IMR-90 (cell line): ENCODE measurements around the gene TK2. TPM values are rescaled to one million over a fixed set of nuclear protein-coding genes. Genes with fewer than 3 reads are reported as not detected.

Experiments used
- ATAC-seq: fragments of 200-7000 bp; cut with Tn5 transposase; 2 replicates; pipeline ENCODE4 v1.9.1; 2020; ENCODE audit warnings: low read depth, mild to moderate bottlenecking, moderate library complexity
- BruUV-seq: library from RNA; stranded (reverse); fragments of 400-500 nt; replicated peaks from 2 replicates; lab custom pipeline; 2021; lab: Mats Ljungman, UMichigan
- CTCF ChIA-PET: fragments of 300-600 bp; formaldehyde crosslinking; extraction: SDS; loops from one replicate; lab custom pipeline; 2021; ENCODE audit warnings: antibody characterized with exemption; lab: Yijun Ruan, JAX
- POLR2A ChIA-PET: fragments of 300-600 bp; sonication (Branson Sonifier 250); formaldehyde crosslinking; loops from one replicate; lab custom pipeline; 2022; ENCODE audit warnings: antibody characterized with exemption; ENCODE audit not compliant: unreplicated experiment; lab: Charles Lee
- DNase-seq: peaks from one replicate; pipeline ENCODE4 v3.0.0; 2013
- H2AFZ ChIP-seq: replicated peaks from 2 replicates; pipeline ENCODE3; 2013; ENCODE audit warnings: low read length, mild to moderate bottlenecking; ENCODE audit not compliant: poor library complexity
- H2AK5ac ChIP-seq: 2 replicates; pipeline ENCODE4 v1.6.1; 2013; ENCODE audit warnings: low read depth, low read length, inconsistent platforms
- H2AK9ac ChIP-seq: replicated peaks from 2 replicates; pipeline ENCODE3; 2013; ENCODE audit warnings: mild to moderate bottlenecking, low read depth, low read length, moderate library complexity; ENCODE audit not compliant: poor library complexity
- H2BK120ac ChIP-seq: 2 replicates; pipeline ENCODE4 v1.6.1; 2013; ENCODE audit warnings: low read depth, low read length, inconsistent platforms
- H2BK15ac ChIP-seq: 3 replicates; pipeline ENCODE4 v1.6.1; 2013; ENCODE audit warnings: low read depth, low read length, inconsistent platforms
- H2BK20ac ChIP-seq: 2 replicates; pipeline ENCODE4 v1.6.1; 2013; ENCODE audit warnings: low read depth, mild to moderate bottlenecking, inconsistent platforms, low read length, moderate library complexity
- H2BK5ac ChIP-seq: 2 replicates; pipeline ENCODE4 v1.6.1; 2013; ENCODE audit warnings: mild to moderate bottlenecking, low read depth, low read length, inconsistent platforms; ENCODE audit not compliant: poor library complexity, severe bottlenecking
- H3K14ac ChIP-seq: replicated peaks from 2 replicates; pipeline ENCODE4 v1.6.1; 2013; ENCODE audit warnings: low read depth, low read length, inconsistent platforms
- H3K18ac ChIP-seq: 2 replicates; pipeline ENCODE4 v1.6.1; 2013; ENCODE audit warnings: low read depth, low read length, control low read depth
- H3K23ac ChIP-seq: 2 replicates; pipeline ENCODE4 v1.6.1; 2013; ENCODE audit warnings: low read depth, low read length, inconsistent platforms
- H3K27ac ChIP-seq: 2 replicates; pipeline ENCODE4 v1.5.1; 2013; ENCODE audit warnings: mild to moderate bottlenecking, control low read depth, low read length; ENCODE audit not compliant: insufficient read depth
- H3K27me3 ChIP-seq: 2 replicates; pipeline ENCODE4 v1.6.1; 2013; ENCODE audit warnings: low read length; ENCODE audit not compliant: control insufficient read depth, insufficient read depth
- H3K36me3 ChIP-seq: 2 replicates; pipeline ENCODE4 v1.6.1; 2013; ENCODE audit warnings: low read length, mixed read lengths; ENCODE audit not compliant: control insufficient read depth, insufficient read depth
- H3K4ac ChIP-seq: 2 replicates; pipeline ENCODE4 v1.6.1; 2013; ENCODE audit warnings: low read depth, low read length, inconsistent platforms
- H3K4me1 ChIP-seq: 2 replicates; pipeline ENCODE4 v1.6.1; 2013; ENCODE audit warnings: low read length, mixed read lengths; ENCODE audit not compliant: control insufficient read depth, insufficient read depth
- H3K4me2 ChIP-seq: 2 replicates; pipeline ENCODE4 v1.6.1; 2013; ENCODE audit warnings: low read depth, mild to moderate bottlenecking, control low read depth, low read length, moderate library complexity
- H3K4me3 ChIP-seq: 2 replicates; pipeline ENCODE4 v1.5.1; 2013; ENCODE audit warnings: low read depth, mild to moderate bottlenecking, control low read depth, low read length, moderate library complexity; ENCODE audit not compliant: insufficient read depth
- H3K56ac ChIP-seq: 2 replicates; pipeline ENCODE4 v1.6.1; 2013; ENCODE audit warnings: low read length, inconsistent platforms; ENCODE audit not compliant: insufficient read depth; ENCODE audit errors: extremely low read depth
- H3K79me1 ChIP-seq, 2 experiments: 2 replicates each; pipeline ENCODE4 v1.6.1; 2013; ENCODE audit warnings: low read length in 2 of 2, inconsistent platforms in 1 of 2, low read depth in 1 of 2
- H3K9ac ChIP-seq: 2 replicates; pipeline ENCODE4 v1.6.1; 2013; ENCODE audit warnings: low read depth, low read length, control low read depth
- H3K9me1 ChIP-seq: 2 replicates; pipeline ENCODE4 v1.6.1; 2013; ENCODE audit warnings: low read length, inconsistent platforms; ENCODE audit not compliant: insufficient read depth
- H3K9me3 ChIP-seq: 2 replicates; pipeline ENCODE4 v1.6.1; 2013; ENCODE audit warnings: low read length; ENCODE audit not compliant: control insufficient read depth, insufficient read depth
- H4K20me1 ChIP-seq: 2 replicates; pipeline ENCODE4 v1.6.1; 2013; ENCODE audit warnings: low read length, inconsistent platforms; ENCODE audit not compliant: insufficient read depth
- H4K5ac ChIP-seq: 2 replicates; pipeline ENCODE4 v1.6.1; 2013; ENCODE audit warnings: mild to moderate bottlenecking, low read depth, low read length, control low read depth
- H4K8ac ChIP-seq, 2 experiments: 2 replicates each; pipeline ENCODE4 v1.6.1; 2013; ENCODE audit warnings: low read depth in 2 of 2, low read length in 2 of 2, control low read depth in 1 of 2, inconsistent platforms in 1 of 2
- H4K91ac ChIP-seq: 2 replicates; pipeline ENCODE4 v1.6.1; 2013; ENCODE audit warnings: low read depth, low read length, inconsistent platforms; ENCODE audit not compliant: insufficient read depth
- BHLHE40 ChIP-seq: fragments of 150-350 bp; IDR thresholded peaks from 2 replicates; pipeline ENCODE4 v1.6.1; 2016; ENCODE audit warnings: mild to moderate bottlenecking, low read depth, low read length
- CEBPB ChIP-seq: IDR thresholded peaks from 2 replicates; pipeline ENCODE4 v1.6.1; 2012; ENCODE audit warnings: low read depth, low read length, improper control_type of control experiment
- CHD1 ChIP-seq: IDR thresholded peaks from 2 replicates; pipeline ENCODE4 v1.6.1; 2012; ENCODE audit warnings: low read depth, low read length, improper control_type of control experiment
- FOS ChIP-seq: fragments of 150-350 bp; IDR thresholded peaks from 2 replicates; pipeline ENCODE4 v1.6.1; 2016; ENCODE audit warnings: low read depth, low read length
- MAFK ChIP-seq: IDR thresholded peaks from 2 replicates; pipeline ENCODE4 v1.6.1; 2012; ENCODE audit warnings: low read depth, low read length, improper control_type of control experiment
- MXI1 ChIP-seq: IDR thresholded peaks from 2 replicates; pipeline ENCODE4 v1.6.1; 2012; ENCODE audit warnings: low read depth, mild to moderate bottlenecking, low read length, moderate library complexity, borderline replicate concordance
- NFE2L2 ChIP-seq: fragments of 150-350 bp; IDR thresholded peaks from 2 replicates; pipeline ENCODE4 v1.6.1; 2016; ENCODE audit warnings: low read depth, mild to moderate bottlenecking, low read length
- POLR2A ChIP-seq: IDR thresholded peaks from 2 replicates; pipeline ENCODE4 v1.6.1; 2012; ENCODE audit warnings: mild to moderate bottlenecking, low read depth, low read length
- RCOR1 ChIP-seq: IDR thresholded peaks from 2 replicates; pipeline ENCODE4 v1.6.1; 2012; ENCODE audit warnings: mild to moderate bottlenecking, low read length, improper control_type of control experiment; ENCODE audit not compliant: insufficient replicate concordance
- RFX5 ChIP-seq: IDR thresholded peaks from 2 replicates; pipeline ENCODE4 v1.8.0; 2012; ENCODE audit warnings: low read depth, mild to moderate bottlenecking, low read length, moderate library complexity
- SMC3 ChIP-seq: fragments of 150-350 bp; IDR thresholded peaks from 2 replicates; pipeline ENCODE4 v1.6.1; 2016; ENCODE audit warnings: low read depth, mild to moderate bottlenecking, antibody characterized with exemption, low read length, moderate library complexity
- WGBS, 2 experiments: methylation state at CpG; one replicate each; pipeline versions ENCODE4 v1.1.5 to v1.1.7; 2013; ENCODE audit warnings: missing lambda C conversion rate in 2 of 2; ENCODE audit not compliant: insufficient read length in 1 of 2; ENCODE audit errors: extremely low coverage in 2 of 2; 5-methylcytosine and 5-hydroxymethylcytosine counted together
- dilution Hi-C: fragments of 300-500 bp; cut with HindIII; formaldehyde crosslinking; loops from one replicate; pipeline ENCODE4 v1.14.3; 2018; ENCODE audit warnings: low sequenced_read_pairs; ENCODE audit not compliant: unreplicated experiment
- in situ Hi-C: fragments of 300-500 bp; cut with MboI; formaldehyde crosslinking; loops from 3 replicates; pipeline ENCODE4 v1.14.3; 2019; ENCODE audit warnings: low sequenced_read_pairs, inconsistent platforms, mixed read lengths
- intact Hi-C: fragments of 100-400 bp; cut with micrococcal nuclease; formaldehyde crosslinking; loops from 2 replicates; pipeline ENCODE4 v1.10.0; 2022
- polyA plus RNA-seq, 3 experiments: library from polyadenylated mRNA; depleted of rRNA; stranded (reverse); fragments of >200 nt; gene quantifications; 2 replicates each; pipeline ENCODE4 v1.2.3, GENCODE V29; 2012; ENCODE audit warnings: low replicate concordance in 1 of 3
- total RNA-seq: library from RNA; depleted of rRNA; stranded (reverse); fragments of >200 nt; gene quantifications from 2 replicates; pipeline ENCODE4 v1.2.3, GENCODE V29; 2012
- TF ChIP-seq, protein P1 (sequence below): conservative IDR thresholded peaks from 2 replicates; pipeline ENCODE4 v1.5.1; 2012; ENCODE audit warnings: mild to moderate bottlenecking, low read depth, low read length, improper control_type of control experiment
- TF ChIP-seq, protein P2 (sequence below): fragments of 150-350 bp; IDR thresholded peaks from 2 replicates; pipeline ENCODE4 v1.6.1; 2016; ENCODE audit warnings: low read depth, mild to moderate bottlenecking, low read length, moderate library complexity, borderline replicate concordance

TK2 gene
- total and polyA plus RNA-seq, 2 of the 4 experiments (the other 2 are of a cell fraction), result 14.7 to 16.5 TPM

DNA sequence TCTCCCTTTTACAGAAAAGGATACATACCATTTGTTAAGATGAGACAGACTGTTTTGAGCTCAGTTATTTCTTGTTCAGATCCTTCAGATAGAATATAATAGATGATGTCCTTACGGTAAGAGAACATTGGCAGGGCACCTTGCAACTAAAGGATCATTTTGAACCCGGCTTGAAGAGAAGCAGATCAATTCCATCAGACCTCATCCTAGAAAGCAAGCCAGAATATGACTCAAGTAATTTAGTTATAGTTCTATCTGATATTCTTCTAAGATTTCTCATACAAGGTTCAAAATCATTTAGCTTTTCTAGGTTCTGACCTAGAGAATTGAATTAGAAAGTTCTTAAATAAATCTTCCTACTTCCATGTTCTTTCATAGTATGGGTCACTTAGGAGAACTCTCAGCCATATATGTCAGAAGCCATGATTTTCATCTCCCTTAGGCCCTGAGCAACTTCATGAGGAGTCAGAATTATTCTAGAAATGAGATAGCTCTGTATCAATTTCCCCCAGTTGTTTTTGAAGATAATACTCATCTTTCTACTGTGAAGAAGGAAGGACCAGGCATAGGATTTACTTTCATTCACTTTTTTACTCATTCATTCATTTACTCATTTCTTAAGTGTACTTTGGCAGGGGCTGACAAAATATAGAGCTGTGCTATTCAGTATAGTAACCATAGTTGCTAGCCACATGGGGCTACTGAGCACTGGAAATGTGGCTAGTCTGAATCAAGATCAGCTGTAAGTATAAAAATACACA is 13.8 kb upstream of the TK2 start:
- no peak overlapping the region for H3K4me3 ChIP-seq
- no peak overlapping the region for H3K9ac ChIP-seq
- no peak overlapping the region for H4K8ac ChIP-seq
- intact Hi-C loops (no loop called here), dilution Hi-C loops (no loop called here), in situ Hi-C loops (no loop called here)
- CTCF ChIA-PET, result interaction anchor here (1.0 kb wide), 1 partner anchor 52 kb away, joined by 3 read pairs; no protein-coding TSS in a partner anchor
- no peak for ATAC-seq
- H2BK120ac ChIP-seq, result no peak overlapping the region
- H3K27me3 ChIP-seq, result no peaks in the 10 kb centered on the region
- H3K14ac ChIP-seq, result no peak overlapping the region
- no peak overlapping the region for H2AFZ ChIP-seq
- TF ChIP-seq, protein P1, sequence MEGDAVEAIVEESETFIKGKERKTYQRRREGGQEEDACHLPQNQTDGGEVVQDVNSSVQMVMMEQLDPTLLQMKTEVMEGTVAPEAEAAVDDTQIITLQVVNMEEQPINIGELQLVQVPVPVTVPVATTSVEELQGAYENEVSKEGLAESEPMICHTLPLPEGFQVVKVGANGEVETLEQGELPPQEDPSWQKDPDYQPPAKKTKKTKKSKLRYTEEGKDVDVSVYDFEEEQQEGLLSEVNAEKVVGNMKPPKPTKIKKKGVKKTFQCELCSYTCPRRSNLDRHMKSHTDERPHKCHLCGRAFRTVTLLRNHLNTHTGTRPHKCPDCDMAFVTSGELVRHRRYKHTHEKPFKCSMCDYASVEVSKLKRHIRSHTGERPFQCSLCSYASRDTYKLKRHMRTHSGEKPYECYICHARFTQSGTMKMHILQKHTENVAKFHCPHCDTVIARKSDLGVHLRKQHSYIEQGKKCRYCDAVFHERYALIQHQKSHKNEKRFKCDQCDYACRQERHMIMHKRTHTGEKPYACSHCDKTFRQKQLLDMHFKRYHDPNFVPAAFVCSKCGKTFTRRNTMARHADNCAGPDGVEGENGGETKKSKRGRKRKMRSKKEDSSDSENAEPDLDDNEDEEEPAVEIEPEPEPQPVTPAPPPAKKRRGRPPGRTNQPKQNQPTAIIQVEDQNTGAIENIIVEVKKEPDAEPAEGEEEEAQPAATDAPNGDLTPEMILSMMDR, result no peak
- TF ChIP-seq SMC3 (no peak), MAFK (no peak), RFX5 (no peak), MXI1 (no peak), BHLHE40 (no peak), CHD1 (no peak), POLR2A (no peak), NFE2L2 (no peak), FOS (no peak), CEBPB (no peak), RCOR1 (no peak)
- TF ChIP-seq, protein P2, sequence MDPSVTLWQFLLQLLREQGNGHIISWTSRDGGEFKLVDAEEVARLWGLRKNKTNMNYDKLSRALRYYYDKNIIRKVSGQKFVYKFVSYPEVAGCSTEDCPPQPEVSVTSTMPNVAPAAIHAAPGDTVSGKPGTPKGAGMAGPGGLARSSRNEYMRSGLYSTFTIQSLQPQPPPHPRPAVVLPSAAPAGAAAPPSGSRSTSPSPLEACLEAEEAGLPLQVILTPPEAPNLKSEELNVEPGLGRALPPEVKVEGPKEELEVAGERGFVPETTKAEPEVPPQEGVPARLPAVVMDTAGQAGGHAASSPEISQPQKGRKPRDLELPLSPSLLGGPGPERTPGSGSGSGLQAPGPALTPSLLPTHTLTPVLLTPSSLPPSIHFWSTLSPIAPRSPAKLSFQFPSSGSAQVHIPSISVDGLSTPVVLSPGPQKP, result no peak
- no peak overlapping the region for H2AK9ac ChIP-seq
- no peaks in the 10 kb centered on the region for H3K9me1 ChIP-seq
- H3K18ac ChIP-seq, result no peak overlapping the region
- H3K79me1 ChIP-seq, result peaks cover 15 to 38% of the 10 kb centered on the region in 2 experiments; a peak in 3 of 4 replicates
- no peak overlapping the region for H2BK20ac ChIP-seq
- 0 out of 2 replicates have a peak, but pooled peaks cover 3% of the 10 kb centered on the region for H4K20me1 ChIP-seq
- no peak overlapping the region for H3K4me2 ChIP-seq
- whole genome bisulfite sequencing, 2 experiments, result no CpG with 5 or more reads among the region's 2 CpGs
- no peak overlapping the region for H3K27ac ChIP-seq
- BruUV-seq, result no TSS peak
- H3K9me3 ChIP-seq, result no peaks in the 10 kb centered on the region
- no peak for DNase-seq
- H3K23ac ChIP-seq, result no peak overlapping the region
- H4K5ac ChIP-seq, result no peak overlapping the region
- peaks cover 2% of the 10 kb centered on the region; the same call in 1 of the 2 replicates for H3K4me1 ChIP-seq
- no peak overlapping the region for H2AK5ac ChIP-seq
- H3K36me3 ChIP-seq, result peaks cover 23% of the 10 kb centered on the region
- no peak overlapping the region for H2BK15ac ChIP-seq
- no peak overlapping the region for H2BK5ac ChIP-seq
- H3K4ac ChIP-seq, result no peak overlapping the region
- H4K91ac ChIP-seq, result no peak overlapping the region
- no peak overlapping the region for H3K56ac ChIP-seq
- POLR2A ChIA-PET, result interaction anchor here (0.7 kb wide), 1 partner anchor 26 kb away, joined by 5 read pairs; no protein-coding TSS in a partner anchor
